ENCODE measurements around the gene LCN10.

LCN10 gene

GRCh38 chr9:136697821-136698526 lies 44.8 kb downstream of the LCN10 start:
- DNase-seq, result no peak

- DNase-seq, result no peak
Observed at GRCh38 chr9:136697146-136697820, 45.5 kb downstream of the LCN10 start.

- DNase-seq, result no peak
Observed at GRCh38 chr9:136696502-136696901, 46.2 kb downstream of the LCN10 start.

DNA sequence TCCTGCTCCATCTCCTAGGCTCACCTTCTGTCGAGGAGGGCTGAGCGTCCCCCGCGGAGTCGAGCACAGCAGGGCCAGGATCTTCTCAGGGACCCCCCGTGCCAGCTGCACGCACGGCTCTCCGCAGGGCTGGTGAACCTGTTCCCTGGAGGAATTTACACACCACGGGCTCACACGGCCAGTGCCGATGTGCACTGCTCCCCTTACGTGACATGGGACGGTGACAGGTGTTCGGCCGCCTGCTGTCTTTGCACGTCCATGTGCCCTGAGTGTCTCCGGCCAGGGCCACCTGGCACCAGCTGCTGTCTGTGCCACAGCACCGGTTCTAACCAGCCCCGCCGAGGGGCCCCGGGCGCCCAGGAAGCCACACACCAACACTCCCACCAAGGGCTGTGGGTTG lies 46.8 kb downstream of the LCN10 start:
- DNase-seq, result peak; percentile 90

- DNase-seq, result peak; percentile 99
Observed at GRCh38 chr9:136695435-136695895, 47.3 kb downstream of the LCN10 start.

DNA sequence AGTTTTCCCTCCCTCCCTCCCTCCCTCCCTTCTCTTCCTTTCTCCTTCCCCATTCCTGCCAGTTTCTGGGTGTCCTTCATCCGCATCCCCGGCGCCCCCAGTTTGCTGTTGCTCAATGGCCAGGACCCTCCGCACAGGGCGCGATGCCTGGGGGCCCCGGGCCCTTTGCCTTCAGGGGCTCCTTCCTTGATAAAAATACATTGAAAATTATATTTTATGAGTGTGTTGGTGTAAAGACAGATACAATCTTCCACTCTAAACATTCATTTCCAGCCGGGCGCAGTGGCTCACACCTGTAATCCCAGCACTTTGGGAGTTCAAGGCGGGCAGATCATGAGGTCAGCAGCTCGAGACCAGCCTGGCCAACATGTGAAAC lies 47.9 kb downstream of the LCN10 start:
- DNase-seq, result no peak

- DNase-seq, result peak; percentile 78
Observed at GRCh38 chr9:136694163-136694871, 48.4 kb downstream of the LCN10 start.

- peak; percentile 94 for DNase-seq
Observed at GRCh38 chr9:136693490-136694162, 49.1 kb downstream of the LCN10 start.

- no peak for DNase-seq
Observed at GRCh38 chr9:136693135-136693489, 49.6 kb downstream of the LCN10 start.

DNA sequence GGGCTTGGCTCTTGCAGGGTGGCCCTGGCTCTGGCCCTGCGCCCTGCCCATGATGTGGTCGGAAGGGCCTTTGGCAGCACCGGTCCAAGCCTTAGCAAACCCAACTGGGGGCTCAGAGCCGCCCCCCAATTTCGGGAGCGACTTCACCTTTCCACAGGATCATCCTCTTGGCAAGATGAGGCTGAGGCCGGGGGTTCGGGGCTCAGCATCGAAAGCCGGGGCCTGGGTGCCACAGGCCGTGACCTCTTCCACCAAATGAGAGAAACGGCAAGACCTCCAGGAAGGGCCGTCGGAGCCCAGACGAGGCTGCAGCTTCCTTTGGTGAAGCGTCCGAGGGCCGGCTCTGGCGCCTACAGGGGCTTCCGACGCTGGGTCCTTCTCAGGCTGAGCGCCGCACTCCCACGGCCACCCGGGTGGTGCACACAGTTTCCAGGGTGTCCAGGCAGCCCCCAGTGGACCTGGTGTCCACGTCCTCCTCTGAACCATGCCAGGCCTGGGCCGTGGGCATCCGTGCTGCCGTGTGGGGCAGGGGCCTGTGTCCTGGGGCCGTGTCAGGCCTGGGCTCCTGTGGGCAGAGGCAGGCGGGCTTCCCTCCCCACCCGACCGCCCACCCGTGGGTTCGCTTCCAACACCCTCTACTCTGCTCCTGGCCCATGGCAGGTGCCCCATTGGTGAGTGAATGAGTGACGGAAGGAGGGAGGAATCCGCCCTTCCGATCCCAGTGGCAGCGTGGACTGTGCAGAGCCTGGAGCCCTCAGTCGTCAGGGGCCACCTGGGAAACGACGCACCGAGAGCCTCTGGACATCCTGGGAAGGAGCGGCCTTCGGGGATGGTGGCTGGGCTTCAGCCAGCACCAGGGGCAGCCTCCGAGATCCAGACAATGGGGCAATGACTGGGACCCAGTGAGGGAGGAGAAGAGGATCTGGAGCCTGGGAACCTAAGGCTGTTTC lies 50.3 kb downstream of the LCN10 start:
- no peak for DNase-seq

- DNase-seq, result peak; percentile 97
Observed at GRCh38 chr9:136691316-136692184, 51.2 kb downstream of the LCN10 start.

DNA sequence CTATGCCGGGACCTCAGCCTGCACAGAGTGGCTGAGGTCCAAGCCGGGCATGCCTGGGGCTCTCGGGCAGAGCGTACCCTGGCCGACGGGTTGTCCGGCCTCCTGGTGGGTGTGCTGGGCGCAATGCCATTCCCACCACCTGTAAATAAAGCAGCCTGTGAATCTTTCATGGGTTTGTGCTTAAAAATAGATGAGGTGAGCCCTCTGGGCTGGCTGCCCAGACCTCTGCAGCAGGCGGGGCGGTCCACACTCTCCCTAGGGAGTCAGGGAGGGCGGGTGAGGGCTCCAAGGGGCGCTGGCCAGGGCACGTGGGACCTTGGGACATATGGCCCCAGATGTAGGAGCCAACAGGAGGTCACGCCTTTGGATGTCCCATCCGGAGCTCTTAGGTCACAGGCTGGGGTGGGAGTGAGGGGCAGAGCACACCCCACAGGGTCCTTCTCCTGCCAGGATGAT lies 51.9 kb downstream of the LCN10 start:
- peak; percentile 96 for DNase-seq

DNA sequence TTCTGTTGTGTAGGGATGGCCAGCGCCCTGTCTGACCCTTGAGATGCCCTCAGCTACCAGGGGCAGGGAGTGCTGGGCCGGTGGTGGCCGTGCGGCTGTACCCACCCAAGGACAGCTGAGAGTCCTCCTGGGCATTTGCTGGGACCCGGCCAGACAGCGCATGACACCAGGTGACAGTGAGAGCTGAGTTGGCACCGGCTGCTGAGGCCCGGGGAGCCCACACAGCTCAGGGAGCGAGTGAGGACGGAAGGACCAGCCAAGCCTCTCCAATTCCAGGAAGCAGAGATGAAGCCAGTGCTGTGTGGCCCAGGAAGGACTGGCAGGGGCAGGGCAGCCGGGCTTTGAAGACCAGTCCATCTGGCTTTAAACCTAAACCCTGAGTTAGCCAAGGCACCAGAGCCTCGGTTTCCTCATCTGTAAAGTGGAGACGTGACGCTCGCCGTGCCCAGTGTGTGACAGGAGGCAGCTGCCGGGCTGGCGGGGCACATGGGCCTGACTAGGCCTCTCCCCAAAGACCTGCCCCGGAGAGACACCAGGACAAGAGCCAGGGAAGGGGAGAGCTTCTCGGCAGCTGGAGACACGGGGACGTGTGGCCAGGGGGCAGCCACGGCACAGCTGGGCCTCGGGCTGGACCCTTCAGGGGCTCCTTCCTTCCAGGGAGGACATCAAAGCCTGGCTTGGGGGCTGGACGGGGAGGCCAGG lies 52.5 kb downstream of the LCN10 start:
- peak; percentile 61 for DNase-seq

GRCh38 chr9:136689108-136689460 lies 53.7 kb downstream of the LCN10 start:
- DNase-seq, result no peak

DNA sequence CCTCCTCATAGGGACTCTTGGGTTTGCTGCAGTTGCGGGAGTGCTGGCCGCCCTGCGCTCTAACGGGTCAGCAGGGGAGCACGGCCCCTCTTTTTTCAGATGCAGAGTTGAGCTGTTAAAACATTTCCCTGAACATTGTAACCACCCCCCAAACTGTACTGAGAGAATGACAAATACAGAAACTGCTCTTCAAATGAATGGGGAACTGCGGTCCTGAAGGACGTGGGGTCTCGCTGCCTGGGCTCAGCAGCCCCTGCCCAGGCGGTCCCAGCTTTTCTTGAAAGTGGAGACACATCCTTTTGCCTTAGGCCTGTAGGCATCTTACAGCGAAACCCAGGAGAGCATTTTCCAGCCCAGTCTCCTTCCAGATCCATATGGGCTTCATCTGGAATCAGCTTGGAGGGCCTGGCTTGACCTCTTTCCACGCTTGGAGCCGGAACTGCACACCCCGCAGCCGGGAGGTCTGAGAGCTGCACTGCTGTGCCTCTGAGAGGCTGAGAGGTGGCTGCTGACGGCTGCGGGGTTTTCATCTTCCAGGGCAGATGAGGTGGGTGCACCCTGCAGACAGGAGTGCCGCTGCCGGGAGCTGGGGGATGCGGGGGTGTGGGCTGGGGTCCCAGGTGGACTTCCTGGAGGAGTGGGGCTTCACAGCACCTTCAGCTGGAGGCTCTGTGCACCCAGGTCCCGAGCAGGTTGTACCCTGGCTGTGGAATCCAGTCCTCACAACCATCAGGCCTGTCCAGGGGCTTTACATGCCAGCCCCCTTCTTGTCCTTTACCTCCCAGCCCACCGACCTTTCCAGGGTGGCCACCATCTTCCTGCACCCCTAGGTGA lies 54.2 kb downstream of the LCN10 start:
- DNase-seq, result no peak

Measured in RPMI8226 (cell line).